IgD-negative memory B cell (primary cell): ENCODE results near the gene HIRIP3. TPM values are rescaled to one million over a fixed set of nuclear protein-coding genes. Genes with fewer than 3 reads are reported as not detected.
A peak's percentile ranks its signal among the peaks of the same experiment; 100 is the strongest.

Experiments used
- H3K27ac Mint-ChIP-seq, 3 donors: one replicate each; pipeline ENCODE4 v1.8.0; 2020 to 2022; ENCODE audit warnings: mild to moderate bottlenecking in 3 of 3, mixed read lengths in 3 of 3, moderate library complexity in 1 of 3
- H3K27me3 Mint-ChIP-seq: one replicate; pipeline ENCODE4 v1.8.0; 2021; ENCODE audit warnings: mixed read lengths
- H3K36me3 Mint-ChIP-seq: one replicate; pipeline ENCODE4 v1.8.0; 2020; ENCODE audit warnings: mild to moderate bottlenecking, mixed read lengths
- H3K4me1 Mint-ChIP-seq, 3 donors: one replicate each; pipeline ENCODE4 v1.8.0; 2020 to 2022; ENCODE audit warnings: mixed read lengths in 3 of 3, mild to moderate bottlenecking in 1 of 3
- H3K4me3 Mint-ChIP-seq, 4 donors: one replicate each; pipeline ENCODE4 v1.8.0; 2020 to 2022; ENCODE audit warnings: mild to moderate bottlenecking in 4 of 4, mixed read lengths in 4 of 4, moderate library complexity in 3 of 4
- H3K9me3 Mint-ChIP-seq, 3 donors: one replicate each; pipeline ENCODE4 v1.8.0; 2020 to 2021; ENCODE audit warnings: mixed read lengths in 3 of 3, mild to moderate bottlenecking in 1 of 3
- polyA plus RNA-seq: library from polyadenylated mRNA; unstranded; fragments of 300-500 nt; fragmentation: Illumina TruSeq; gene quantifications from one replicate; pipeline ENCODE4 v1.2.3, GENCODE V29; 2021

Gene HIRIP3
- polyA plus RNA-seq, 1 donor from 2014 or later = 21.0 TPM

- H3K4me1 Mint-ChIP-seq = peaks cover 0 to 2% (median 2%) of the 10 kb centered on the region in 3 donors
- H3K36me3 Mint-ChIP-seq = peaks cover 2% of the 10 kb centered on the region
Measured at GRCh38 chr16:30009085-30009862, 13.9 kb upstream of the HIRIP3 start.

GRCh38 chr16:30007378-30007895 is 12.0 kb upstream of the HIRIP3 start:
- peaks cover 0 to 2% (median 2%) of the 10 kb centered on the region in 3 donors for H3K4me1 Mint-ChIP-seq
- H3K4me3 Mint-ChIP-seq = peak overlapping the region in 1 of 4 donors; percentile 17
- H3K9me3 Mint-ChIP-seq = no peaks in the 10 kb centered on the region
- H3K36me3 Mint-ChIP-seq = peaks cover 2% of the 10 kb centered on the region
- peaks cover 19% of the 10 kb centered on the region for H3K27me3 Mint-ChIP-seq
- H3K27ac Mint-ChIP-seq = no peak overlapping the region

More at GRCh38 chr16:30009085-30009862, 13.9 kb upstream of the HIRIP3 start:
- peak overlapping the region in 2 of 3 donors; percentile 23 to 35 for H3K27ac Mint-ChIP-seq
- H3K9me3 Mint-ChIP-seq = no peaks in the 10 kb centered on the region
- peak overlapping the region in 2 of 4 donors; percentile 17 to 70 for H3K4me3 Mint-ChIP-seq
- peaks cover 21% of the 10 kb centered on the region for H3K27me3 Mint-ChIP-seq

GRCh38 chr16:30006659-30007377 is 11.4 kb upstream of the HIRIP3 start:
- no peaks in the 10 kb centered on the region for H3K4me1 Mint-ChIP-seq
- H3K4me3 Mint-ChIP-seq = peak overlapping the region in 2 of 4 donors; percentile 17 to 84
- H3K27me3 Mint-ChIP-seq = peaks cover 13% of the 10 kb centered on the region
- H3K27ac Mint-ChIP-seq = no peak overlapping the region
- H3K9me3 Mint-ChIP-seq = no peaks in the 10 kb centered on the region
- peaks cover 2% of the 10 kb centered on the region for H3K36me3 Mint-ChIP-seq

- H3K27me3 Mint-ChIP-seq = peaks cover 10% of the 10 kb centered on the region
- peaks cover 2% of the 10 kb centered on the region for H3K36me3 Mint-ChIP-seq
- no peak overlapping the region for H3K4me3 Mint-ChIP-seq
- no peak overlapping the region for H3K27ac Mint-ChIP-seq
- no peaks in the 10 kb centered on the region for H3K4me1 Mint-ChIP-seq
- no peaks in the 10 kb centered on the region for H3K9me3 Mint-ChIP-seq
Measured at GRCh38 chr16:30006095-30006473, 10.7 kb upstream of the HIRIP3 start.

- Mint-ChIP-seq H3K27ac (no peak overlapping the region), H3K27me3 (peaks cover 9% of the 10 kb centered on the region), H3K9me3 (no peaks in the 10 kb centered on the region), H3K36me3 (peaks cover 2% of the 10 kb centered on the region), H3K4me1 (no peaks in the 10 kb centered on the region), H3K4me3 (no peak overlapping the region)
Measured at GRCh38 chr16:30005341-30006094, 10.1 kb upstream of the HIRIP3 start.

- no peak overlapping the region for H3K27ac Mint-ChIP-seq
- H3K36me3 Mint-ChIP-seq = peaks cover 2% of the 10 kb centered on the region
- no peaks in the 10 kb centered on the region for H3K9me3 Mint-ChIP-seq
- no peaks in the 10 kb centered on the region for H3K4me1 Mint-ChIP-seq
- peaks cover 4% of the 10 kb centered on the region for H3K27me3 Mint-ChIP-seq
- no peak overlapping the region for H3K4me3 Mint-ChIP-seq
Measured at GRCh38 chr16:30004811-30005242, 9.4 kb upstream of the HIRIP3 start.

- Mint-ChIP-seq H3K36me3 (peaks cover 2% of the 10 kb centered on the region), H3K4me3 (no peak overlapping the region), H3K4me1 (peaks cover 0 to 4% (median 2%) of the 10 kb centered on the region in 3 donors)
Measured at GRCh38 chr16:30004424-30004776, 9.0 kb upstream of the HIRIP3 start.

GRCh38 chr16:30003670-30004423 is 8.4 kb upstream of the HIRIP3 start:
- peaks cover 2% of the 10 kb centered on the region for H3K36me3 Mint-ChIP-seq
- H3K4me1 Mint-ChIP-seq = peaks cover 0 to 5% (median 5%) of the 10 kb centered on the region in 3 donors
- H3K9me3 Mint-ChIP-seq = no peaks in the 10 kb centered on the region
- H3K27ac Mint-ChIP-seq = peak overlapping the region in 1 of 3 donors; percentile 93
- no peaks in the 10 kb centered on the region for H3K27me3 Mint-ChIP-seq
- no peak overlapping the region for H3K4me3 Mint-ChIP-seq

More at GRCh38 chr16:30004424-30004776, 9.0 kb upstream of the HIRIP3 start:
- Mint-ChIP-seq H3K27ac (no peak overlapping the region), H3K27me3 (peaks cover 1% of the 10 kb centered on the region), H3K9me3 (no peaks in the 10 kb centered on the region)

GRCh38 chr16:30002614-30003346 is 7.4 kb upstream of the HIRIP3 start:
- Mint-ChIP-seq H3K36me3 (peaks cover 2% of the 10 kb centered on the region), H3K4me3 (no peak overlapping the region), H3K9me3 (no peaks in the 10 kb centered on the region), H3K27me3 (no peaks in the 10 kb centered on the region), H3K4me1 (peaks cover 0 to 10% (median 9%) of the 10 kb centered on the region in 3 donors), H3K27ac (peak overlapping the region in 1 of 3 donors; percentile 93)

- H3K36me3 Mint-ChIP-seq = no peaks in the 10 kb centered on the region
- no peaks in the 10 kb centered on the region for H3K9me3 Mint-ChIP-seq
- peaks cover 6 to 20% (median 15%) of the 10 kb centered on the region in 3 donors for H3K4me1 Mint-ChIP-seq
- no peak overlapping the region for H3K4me3 Mint-ChIP-seq
- no peak overlapping the region for H3K27ac Mint-ChIP-seq
- H3K27me3 Mint-ChIP-seq = no peaks in the 10 kb centered on the region
Measured at GRCh38 chr16:30000735-30001631, 5.6 kb upstream of the HIRIP3 start.

- Mint-ChIP-seq H3K9me3 (no peaks in the 10 kb centered on the region), H3K27ac (no peak overlapping the region), H3K27me3 (no peaks in the 10 kb centered on the region), H3K4me1 (peaks cover 8 to 31% (median 17%) of the 10 kb centered on the region in 3 donors), H3K4me3 (peak overlapping the region in 2 of 4 donors; percentile 11 to 78), H3K36me3 (peaks cover 1% of the 10 kb centered on the region)
Measured at GRCh38 chr16:29999605-30000004, 4.2 kb upstream of the HIRIP3 start.

- peak overlapping the region; percentile 23 to 98 (median 97) for H3K27ac Mint-ChIP-seq
- peak overlapping the region; percentile 97 to 99 (median 98) for H3K4me3 Mint-ChIP-seq
- peaks cover 16 to 32% (median 17%) of the 10 kb centered on the region in 3 donors for H3K4me1 Mint-ChIP-seq
- H3K9me3 Mint-ChIP-seq = no peaks in the 10 kb centered on the region
- peaks cover 1% of the 10 kb centered on the region for H3K36me3 Mint-ChIP-seq
- no peaks in the 10 kb centered on the region for H3K27me3 Mint-ChIP-seq
Measured at GRCh38 chr16:29996766-29997250, 1.4 kb upstream of the HIRIP3 start.
